Measurements from ENCODE around the gene TRPT1. TPM values are rescaled to one million over a fixed set of nuclear protein-coding genes. Genes with fewer than 3 reads are reported as not detected.

Gene TRPT1
- total and polyA plus RNA-seq, 9 of the 15 experiments (the other 6 are each of a cell fraction or from before 2014, with no cell fraction given): 4.6 to 41.7 (median 23.1) TPM

DNA sequence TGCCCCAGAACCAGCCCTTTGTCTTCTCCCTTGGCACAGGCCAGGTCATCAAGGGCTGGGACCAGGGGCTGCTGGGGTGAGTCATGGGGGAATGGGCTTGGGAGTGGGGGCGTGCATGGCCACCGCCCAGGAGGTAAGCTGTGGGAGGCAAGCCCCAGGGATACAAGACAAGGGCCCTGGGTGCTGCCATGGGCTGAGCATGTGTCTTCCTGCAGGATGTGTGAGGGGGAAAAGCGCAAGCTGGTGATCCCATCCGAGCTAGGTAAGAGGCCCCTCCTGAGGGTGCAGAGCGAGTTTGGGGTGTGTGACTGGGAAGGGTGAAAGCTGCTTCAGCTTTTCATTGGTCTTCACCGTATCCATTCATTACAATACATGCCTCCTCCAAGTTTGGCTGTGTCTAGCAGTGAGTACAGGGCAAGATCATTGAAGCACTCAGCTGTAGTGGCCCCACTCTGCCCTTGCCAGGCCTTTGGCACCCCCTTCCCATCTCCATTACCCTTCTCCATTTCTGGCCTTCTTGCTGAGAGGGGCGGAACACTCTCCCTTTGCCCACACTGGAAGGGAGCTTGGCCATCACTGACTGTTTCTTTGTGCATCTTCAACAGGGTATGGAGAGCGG lies 17.4 kb upstream of the TRPT1 start:
- BruUV-seq (replicated peaks): no TSS peak
- Histone ChIP-seq H3K4me2 (ENCODE audit: insufficient read depth, low read length) (peak overlapping the region; percentile 92), H4K20me1 (replicated peaks; ENCODE audit: control insufficient read depth, insufficient read depth, low read length) (0 out of 2 replicates have a peak, but pooled peaks cover 3% of the 10 kb centered on the region), H3K79me2 (ENCODE audit: control insufficient read depth, insufficient read depth, low read length) (peaks cover 60% of the 10 kb centered on the region), H3K9me3 (replicated peaks; ENCODE audit: control insufficient read depth, insufficient read depth, low read depth, low read length) (no peaks in the 10 kb centered on the region), H2AFZ (ENCODE audit: low read depth, low read length) (no peak overlapping the region), H3K9me1 (ENCODE audit: control insufficient read depth, insufficient read depth, low read length) (no peaks in the 10 kb centered on the region), H3K9ac (ENCODE audit: insufficient read depth in 1 of 2, low read depth in 2 of 2, low read length in 2 of 2) (peak overlapping the region; percentile 91 to 97), H3K36me3 (ENCODE audit: control insufficient read depth, insufficient read depth, low read length) (peaks cover 57% of the 10 kb centered on the region), H3K4me1 (replicated peaks in 1 of 2; ENCODE audit: control insufficient read depth in 2 of 2, insufficient read depth in 2 of 2, low read length in 2 of 2) (peaks cover 34 to 79% of the 10 kb centered on the region in 2 experiments), H3K27me3 (ENCODE audit: control insufficient read depth in 2 of 2, insufficient read depth in 2 of 2, low read length in 2 of 2) (no peaks in the 10 kb centered on the region), H3K4me3 (peak overlapping the region; percentile 99; the same call in 1 of the 2 replicates), H3K27ac (ENCODE audit: extremely low read depth, low read depth, low read length) (peak overlapping the region; percentile 95)
- DNase-seq (ENCODE audit: extremely low read depth in 1 of 4, low spot score in 3 of 4): peak in 1 of 4 experiments; percentile 51
- FAIRE-seq: no peak
- intact Hi-C loops (cut with micrococcal nuclease): loop anchor here (10.0 kb wide), 1 partner anchor 61 kb away; the partner anchor contains the start of genes CATSPERZ and ESRRA
- WGBS (ENCODE audit: insufficient coverage, low coverage, missing lambda C conversion rate): 67% methylated on average over 8 of the region's 8 CpGs
- ATAC-seq: no peak
- CTCF ChIA-PET (ENCODE audit: low intra/inter-chr PET ratio): no interaction called here
- in situ Hi-C loops (cut with MboI): no loop called here
- POLR2A ChIA-PET: interaction anchor here (0.7 to 7.8 kb wide), 13 partner anchors 8 to 135 kb away, joined by 3 to 58 read pairs (median 3); partner anchors contain the start of genes NUDT22, PLCB3 and TRPT1
- no peak for TF ChIP-seq LARP7 (IDR thresholded peaks at IDR 0.05)
- TF ChIP-seq ZBTB7A (IDR thresholded peaks at IDR 0.05; ENCODE audit: borderline replicate concordance, control insufficient read depth, low read depth, low read length): peak; percentile 57; the same call in 1 of the 2 replicates
- TF ChIP-seq DIDO1 (tag; IDR thresholded peaks at IDR 0.05; ENCODE audit: low read depth): no peak
- TF ChIP-seq ZNF140 (CRISPR knock-in tag; IDR thresholded peaks at IDR 0.05): no peak
- TF ChIP-seq SMARCA4 (IDR thresholded peaks at IDR 0.05): no peak
- TF ChIP-seq POLR2AphosphoS5 (IDR thresholded peaks at IDR 0.05; ENCODE audit: control insufficient read depth, insufficient read depth, low read depth, low read length): peak; percentile 30; the same call in 1 of the 2 replicates
- TF ChIP-seq MYNN (IDR thresholded peaks at IDR 0.05): peak; percentile 40; the same call in 1 of the 2 replicates
- TF ChIP-seq MYNN (CRISPR knock-in tag; IDR thresholded peaks at IDR 0.05): no peak
- TF ChIP-seq RBFOX2 (IDR thresholded peaks at IDR 0.05; ENCODE audit: low read depth, low read length): peak; percentile 52; the same call in 1 of the 2 replicates
- TF ChIP-seq MEIS2 (IDR thresholded peaks at IDR 0.05; ENCODE audit: partially characterized antibody): no peak
- TF ChIP-seq, protein P1, sequence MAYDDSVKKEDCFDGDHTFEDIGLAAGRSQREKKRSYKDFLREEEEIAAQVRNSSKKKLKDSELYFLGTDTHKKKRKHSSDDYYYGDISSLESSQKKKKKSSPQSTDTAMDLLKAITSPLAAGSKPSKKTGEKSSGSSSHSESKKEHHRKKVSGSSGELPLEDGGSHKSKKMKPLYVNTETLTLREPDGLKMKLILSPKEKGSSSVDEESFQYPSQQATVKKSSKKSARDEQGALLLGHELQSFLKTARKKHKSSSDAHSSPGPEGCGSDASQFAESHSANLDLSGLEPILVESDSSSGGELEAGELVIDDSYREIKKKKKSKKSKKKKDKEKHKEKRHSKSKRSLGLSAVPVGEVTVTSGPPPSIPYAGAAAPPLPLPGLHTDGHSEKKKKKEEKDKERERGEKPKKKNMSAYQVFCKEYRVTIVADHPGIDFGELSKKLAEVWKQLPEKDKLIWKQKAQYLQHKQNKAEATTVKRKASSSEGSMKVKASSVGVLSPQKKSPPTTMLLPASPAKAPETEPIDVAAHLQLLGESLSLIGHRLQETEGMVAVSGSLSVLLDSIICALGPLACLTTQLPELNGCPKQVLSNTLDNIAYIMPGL (CRISPR knock-in tag; IDR thresholded peaks at IDR 0.05): no peak
- TF ChIP-seq HIVEP1 (CRISPR knock-in tag; IDR thresholded peaks at IDR 0.05): no peak
- no peak for TF ChIP-seq ZNF764 (CRISPR knock-in tag; IDR thresholded peaks at IDR 0.05; ENCODE audit: low read depth)
- no peak for TF ChIP-seq ATF7 (IDR thresholded peaks at IDR 0.05)
- TF ChIP-seq, protein P2, sequence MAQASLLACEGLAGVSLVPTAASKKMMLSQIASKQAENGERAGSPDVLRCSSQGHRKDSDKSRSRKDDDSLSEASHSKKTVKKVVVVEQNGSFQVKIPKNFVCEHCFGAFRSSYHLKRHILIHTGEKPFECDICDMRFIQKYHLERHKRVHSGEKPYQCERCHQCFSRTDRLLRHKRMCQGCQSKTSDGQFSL (CRISPR knock-in tag; IDR thresholded peaks at IDR 0.05): 0 out of 2 replicates have a peak, but pooled peaks have one; percentile 12
- TF ChIP-seq, protein P2 (tag; IDR thresholded peaks at IDR 0.05): no peak
- peak; percentile 76 for TF ChIP-seq EGR1 (conservative IDR thresholded peaks at IDR 0.05)
- TF ChIP-seq RAD51 (IDR thresholded peaks at IDR 0.05; ENCODE audit: borderline replicate concordance, low read depth): no peak
- peak; percentile 63 for TF ChIP-seq POLR2A (conservative IDR thresholded peaks at IDR 0.05)
- TF ChIP-seq, protein P3, sequence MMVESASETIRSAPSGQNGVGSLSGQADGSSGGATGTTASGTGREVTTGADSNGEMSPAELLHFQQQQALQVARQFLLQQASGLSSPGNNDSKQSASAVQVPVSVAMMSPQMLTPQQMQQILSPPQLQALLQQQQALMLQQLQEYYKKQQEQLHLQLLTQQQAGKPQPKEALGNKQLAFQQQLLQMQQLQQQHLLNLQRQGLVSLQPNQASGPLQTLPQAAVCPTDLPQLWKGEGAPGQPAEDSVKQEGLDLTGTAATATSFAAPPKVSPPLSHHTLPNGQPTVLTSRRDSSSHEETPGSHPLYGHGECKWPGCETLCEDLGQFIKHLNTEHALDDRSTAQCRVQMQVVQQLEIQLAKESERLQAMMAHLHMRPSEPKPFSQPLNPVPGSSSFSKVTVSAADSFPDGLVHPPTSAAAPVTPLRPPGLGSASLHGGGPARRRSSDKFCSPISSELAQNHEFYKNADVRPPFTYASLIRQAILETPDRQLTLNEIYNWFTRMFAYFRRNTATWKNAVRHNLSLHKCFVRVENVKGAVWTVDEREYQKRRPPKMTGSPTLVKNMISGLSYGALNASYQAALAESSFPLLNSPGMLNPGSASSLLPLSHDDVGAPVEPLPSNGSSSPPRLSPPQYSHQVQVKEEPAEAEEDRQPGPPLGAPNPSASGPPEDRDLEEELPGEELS (CRISPR knock-in tag; IDR thresholded peaks at IDR 0.05; ENCODE audit: borderline replicate concordance): no peak
